Measurements from ENCODE around the gene IL4R. TPM values are rescaled to one million over a fixed set of nuclear protein-coding genes. Genes with fewer than 3 reads are reported as not detected.

Gene IL4R
- polyA plus RNA-seq, 1 donor from 2014 or later = 0.07 TPM

DNA sequence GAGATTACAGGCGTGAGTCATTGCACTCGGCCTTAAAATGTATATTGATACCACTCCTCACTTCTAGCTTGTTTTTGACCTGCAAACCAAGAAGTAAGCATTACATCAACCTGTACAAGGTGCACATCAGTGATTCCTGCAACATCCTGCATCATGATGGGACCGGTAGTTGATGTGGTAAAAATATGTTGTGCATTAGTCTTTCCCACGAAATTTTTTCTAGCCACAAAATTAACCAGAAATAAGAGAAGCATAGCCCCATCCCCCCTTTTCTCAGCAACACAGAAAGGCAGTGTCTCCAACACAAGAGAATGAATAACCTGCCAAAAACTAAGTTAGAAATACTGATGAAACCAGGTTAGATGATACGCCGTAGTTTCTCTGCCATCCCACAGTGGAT lies 24.1 kb upstream of the IL4R start:
- Histone ChIP-seq H3F3A (ENCODE audit: insufficient read depth, low read length, poor library complexity, severe bottlenecking) (no peaks in the 10 kb centered on the region), H3K4me2 (ENCODE audit: low read length) (no peak overlapping the region), H3K27me3 (ENCODE audit: insufficient read depth, low read depth, low read length) (no peaks in the 10 kb centered on the region), H3K4me3 (ENCODE audit: low read length) (no peak overlapping the region), H3K36me3 (ENCODE audit: insufficient read depth, low read length) (no peaks in the 10 kb centered on the region), H3K9me2 (ENCODE audit: insufficient read depth, low read length) (no peaks in the 10 kb centered on the region), H3K27ac (ENCODE audit: low read length) (no peak overlapping the region), H4K20me1 (ENCODE audit: insufficient read depth) (no peaks in the 10 kb centered on the region), H2AFZ (ENCODE audit: low read depth, low read length) (no peak overlapping the region), H3K9ac (ENCODE audit: low read length) (no peak overlapping the region), H3K9me3 (ENCODE audit: low read length) (no peaks in the 10 kb centered on the region), H3K79me2 (replicated peaks; ENCODE audit: insufficient read depth, low read length) (no peaks in the 10 kb centered on the region)
- TF ChIP-seq SMC3 (conservative IDR thresholded peaks at IDR 0.05; ENCODE audit: poor library complexity) (no peak), POLR2AphosphoS5 (IDR thresholded peaks at IDR 0.05) (no peak), EP300 (conservative IDR thresholded peaks at IDR 0.05; ENCODE audit: poor library complexity, severe bottlenecking) (no peak), MXI1 (conservative IDR thresholded peaks at IDR 0.05; ENCODE audit: poor library complexity, severe bottlenecking) (no peak)
- TF ChIP-seq, protein P1, sequence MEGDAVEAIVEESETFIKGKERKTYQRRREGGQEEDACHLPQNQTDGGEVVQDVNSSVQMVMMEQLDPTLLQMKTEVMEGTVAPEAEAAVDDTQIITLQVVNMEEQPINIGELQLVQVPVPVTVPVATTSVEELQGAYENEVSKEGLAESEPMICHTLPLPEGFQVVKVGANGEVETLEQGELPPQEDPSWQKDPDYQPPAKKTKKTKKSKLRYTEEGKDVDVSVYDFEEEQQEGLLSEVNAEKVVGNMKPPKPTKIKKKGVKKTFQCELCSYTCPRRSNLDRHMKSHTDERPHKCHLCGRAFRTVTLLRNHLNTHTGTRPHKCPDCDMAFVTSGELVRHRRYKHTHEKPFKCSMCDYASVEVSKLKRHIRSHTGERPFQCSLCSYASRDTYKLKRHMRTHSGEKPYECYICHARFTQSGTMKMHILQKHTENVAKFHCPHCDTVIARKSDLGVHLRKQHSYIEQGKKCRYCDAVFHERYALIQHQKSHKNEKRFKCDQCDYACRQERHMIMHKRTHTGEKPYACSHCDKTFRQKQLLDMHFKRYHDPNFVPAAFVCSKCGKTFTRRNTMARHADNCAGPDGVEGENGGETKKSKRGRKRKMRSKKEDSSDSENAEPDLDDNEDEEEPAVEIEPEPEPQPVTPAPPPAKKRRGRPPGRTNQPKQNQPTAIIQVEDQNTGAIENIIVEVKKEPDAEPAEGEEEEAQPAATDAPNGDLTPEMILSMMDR (IDR thresholded peaks at IDR 0.05; ENCODE audit: poor library complexity, severe bottlenecking) = no peak
- TF ChIP-seq, protein P2, sequence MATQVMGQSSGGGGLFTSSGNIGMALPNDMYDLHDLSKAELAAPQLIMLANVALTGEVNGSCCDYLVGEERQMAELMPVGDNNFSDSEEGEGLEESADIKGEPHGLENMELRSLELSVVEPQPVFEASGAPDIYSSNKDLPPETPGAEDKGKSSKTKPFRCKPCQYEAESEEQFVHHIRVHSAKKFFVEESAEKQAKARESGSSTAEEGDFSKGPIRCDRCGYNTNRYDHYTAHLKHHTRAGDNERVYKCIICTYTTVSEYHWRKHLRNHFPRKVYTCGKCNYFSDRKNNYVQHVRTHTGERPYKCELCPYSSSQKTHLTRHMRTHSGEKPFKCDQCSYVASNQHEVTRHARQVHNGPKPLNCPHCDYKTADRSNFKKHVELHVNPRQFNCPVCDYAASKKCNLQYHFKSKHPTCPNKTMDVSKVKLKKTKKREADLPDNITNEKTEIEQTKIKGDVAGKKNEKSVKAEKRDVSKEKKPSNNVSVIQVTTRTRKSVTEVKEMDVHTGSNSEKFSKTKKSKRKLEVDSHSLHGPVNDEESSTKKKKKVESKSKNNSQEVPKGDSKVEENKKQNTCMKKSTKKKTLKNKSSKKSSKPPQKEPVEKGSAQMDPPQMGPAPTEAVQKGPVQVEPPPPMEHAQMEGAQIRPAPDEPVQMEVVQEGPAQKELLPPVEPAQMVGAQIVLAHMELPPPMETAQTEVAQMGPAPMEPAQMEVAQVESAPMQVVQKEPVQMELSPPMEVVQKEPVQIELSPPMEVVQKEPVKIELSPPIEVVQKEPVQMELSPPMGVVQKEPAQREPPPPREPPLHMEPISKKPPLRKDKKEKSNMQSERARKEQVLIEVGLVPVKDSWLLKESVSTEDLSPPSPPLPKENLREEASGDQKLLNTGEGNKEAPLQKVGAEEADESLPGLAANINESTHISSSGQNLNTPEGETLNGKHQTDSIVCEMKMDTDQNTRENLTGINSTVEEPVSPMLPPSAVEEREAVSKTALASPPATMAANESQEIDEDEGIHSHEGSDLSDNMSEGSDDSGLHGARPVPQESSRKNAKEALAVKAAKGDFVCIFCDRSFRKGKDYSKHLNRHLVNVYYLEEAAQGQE (IDR thresholded peaks at IDR 0.05; ENCODE audit: borderline replicate concordance) = no peak

DNA sequence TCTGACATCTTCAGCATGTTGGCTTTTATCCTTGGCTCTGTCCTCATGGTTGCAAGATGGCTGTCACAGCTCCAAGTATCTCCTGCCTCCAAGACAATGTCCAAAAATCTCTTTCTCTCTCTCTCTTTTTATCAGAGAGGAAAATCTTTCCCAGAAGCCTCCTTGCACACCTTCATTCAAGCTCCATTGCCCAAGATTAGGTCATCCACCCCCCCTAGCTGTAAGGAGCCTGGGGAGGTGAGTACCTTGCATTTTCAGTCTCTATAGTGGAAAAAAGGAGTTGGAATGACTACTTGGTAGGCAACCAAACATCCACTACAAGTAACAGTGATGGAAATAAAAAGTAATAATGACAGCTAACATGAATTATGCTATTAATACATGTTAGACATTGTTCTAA lies 23.2 kb upstream of the IL4R start:
- H3K9me3 ChIP-seq (ENCODE audit: low read length) = no peaks in the 10 kb centered on the region
- no peak overlapping the region for H3K9ac ChIP-seq (ENCODE audit: low read length)
- H2AFZ ChIP-seq (ENCODE audit: low read depth, low read length) = no peak overlapping the region
- TF ChIP-seq TAF1 (IDR thresholded peaks at IDR 0.05; ENCODE audit: low read depth) (no peak), EZH2 (IDR thresholded peaks at IDR 0.05; ENCODE audit: borderline replicate concordance, insufficient read depth, low read length, poor library complexity, severe bottlenecking) (no peak), POLR2AphosphoS5 (IDR thresholded peaks at IDR 0.05) (no peak)
- no peak overlapping the region for H3K4me3 ChIP-seq (ENCODE audit: low read length)
- no peak overlapping the region for H3K4me2 ChIP-seq (ENCODE audit: low read length)
- no peak overlapping the region for H3K27ac ChIP-seq (ENCODE audit: low read length)
- no peaks in the 10 kb centered on the region for H3K27me3 ChIP-seq (ENCODE audit: insufficient read depth, low read depth, low read length)
- no peaks in the 10 kb centered on the region for H3K36me3 ChIP-seq (ENCODE audit: insufficient read depth, low read length)
- no peaks in the 10 kb centered on the region for H3K79me2 ChIP-seq (replicated peaks; ENCODE audit: insufficient read depth, low read length)
- H4K20me1 ChIP-seq (ENCODE audit: insufficient read depth) = no peaks in the 10 kb centered on the region
- H3K9me2 ChIP-seq (ENCODE audit: insufficient read depth, low read length) = no peaks in the 10 kb centered on the region
- no peaks in the 10 kb centered on the region for H3F3A ChIP-seq (ENCODE audit: insufficient read depth, low read length, poor library complexity, severe bottlenecking)

DNA sequence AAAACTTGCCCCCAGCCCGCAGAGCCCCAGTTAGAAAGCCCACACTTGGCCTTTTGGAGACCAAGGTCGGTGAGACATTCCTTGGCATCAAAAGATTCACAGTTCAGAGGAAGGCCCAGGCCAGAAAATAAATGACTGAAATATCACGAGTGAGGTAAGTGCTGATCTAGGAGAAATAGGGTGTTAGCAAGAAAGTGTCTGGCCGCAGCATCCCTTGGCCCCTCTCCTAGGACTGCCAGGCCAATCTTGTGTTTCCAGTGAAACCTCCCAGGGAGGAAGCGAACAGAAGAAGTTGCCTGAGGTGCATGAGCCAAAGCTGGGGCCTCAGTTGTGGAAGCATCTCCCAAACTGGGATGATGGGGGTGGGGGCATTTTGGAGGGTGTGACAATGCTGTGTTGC lies 22.7 kb upstream of the IL4R start:
- H3K27ac ChIP-seq (ENCODE audit: low read length) = no peak overlapping the region
- no peaks in the 10 kb centered on the region for H3K27me3 ChIP-seq (ENCODE audit: insufficient read depth, low read depth, low read length)
- no peak overlapping the region for H3K4me3 ChIP-seq (ENCODE audit: low read length)
- no peaks in the 10 kb centered on the region for H3K79me2 ChIP-seq (replicated peaks; ENCODE audit: insufficient read depth, low read length)
- H3K9me3 ChIP-seq (ENCODE audit: low read length) = no peaks in the 10 kb centered on the region
- TF ChIP-seq, protein P2 (IDR thresholded peaks at IDR 0.05; ENCODE audit: borderline replicate concordance) = no peak
- no peak for TF ChIP-seq EP300 (conservative IDR thresholded peaks at IDR 0.05; ENCODE audit: poor library complexity, severe bottlenecking)
- TF ChIP-seq RAD21 (conservative IDR thresholded peaks at IDR 0.05) = no peak
- TF ChIP-seq TAF1 (IDR thresholded peaks at IDR 0.05; ENCODE audit: low read depth) = no peak
- TF ChIP-seq EZH2 (IDR thresholded peaks at IDR 0.05; ENCODE audit: borderline replicate concordance, insufficient read depth, low read length, poor library complexity, severe bottlenecking) = no peak
- H2AFZ ChIP-seq (ENCODE audit: low read depth, low read length) = no peak overlapping the region
- H3K9ac ChIP-seq (ENCODE audit: low read length) = no peak overlapping the region
- no peaks in the 10 kb centered on the region for H3F3A ChIP-seq (ENCODE audit: insufficient read depth, low read length, poor library complexity, severe bottlenecking)
- no peaks in the 10 kb centered on the region for H4K20me1 ChIP-seq (ENCODE audit: insufficient read depth)
- H3K9me2 ChIP-seq (ENCODE audit: insufficient read depth, low read length) = no peaks in the 10 kb centered on the region
- no peak overlapping the region for H3K4me2 ChIP-seq (ENCODE audit: low read length)
- no peaks in the 10 kb centered on the region for H3K36me3 ChIP-seq (ENCODE audit: insufficient read depth, low read length)
